Activated gamma-delta T cell (primary cell): ENCODE data around the gene ENO4.

ENCODE experiments used
- DNase-seq: peaks from one replicate; lab custom pipeline; 2025; lab: John Stamatoyannopoulos, UW

The ENO4 gene

GRCh38 chr10:116868198-116868676 is 18.9 kb downstream of the ENO4 start:
- no peak for DNase-seq

- DNase-seq: no peak
Measured at GRCh38 chr10:116868722-116869121, 19.4 kb downstream of the ENO4 start.

- DNase-seq: no peak
Measured at GRCh38 chr10:116870949-116871348, 21.6 kb downstream of the ENO4 start.

- DNase-seq: no peak
Measured at GRCh38 chr10:116873134-116873533, 23.8 kb downstream of the ENO4 start.

GRCh38 chr10:116875897-116876296 is 26.6 kb downstream of the ENO4 start:
- DNase-seq: no peak

GRCh38 chr10:116877391-116877790 is 28.1 kb downstream of the ENO4 start:
- DNase-seq: no peak

GRCh38 chr10:116878123-116878522 is 28.8 kb downstream of the ENO4 start:
- DNase-seq: no peak

DNA sequence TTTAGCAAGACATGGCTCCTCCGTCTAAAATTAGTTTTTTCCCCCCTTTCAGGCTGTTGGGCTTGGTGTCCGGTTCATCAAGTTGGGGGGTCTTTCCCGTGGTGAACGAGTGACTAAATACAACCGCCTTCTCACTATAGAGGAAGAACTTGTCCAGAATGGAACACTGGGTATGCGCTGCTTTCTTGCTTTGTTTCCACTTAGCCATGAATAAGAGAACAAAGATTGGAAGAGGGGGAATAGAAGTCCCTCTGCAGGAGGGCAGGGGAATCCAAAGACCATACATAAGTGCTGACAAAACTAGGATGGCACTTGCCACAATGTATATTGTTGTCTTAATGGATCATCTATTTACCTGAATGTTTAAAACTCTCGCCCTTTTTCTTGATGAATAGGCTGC is 30.5 kb downstream of the ENO4 start:
- DNase-seq: no peak

DNA sequence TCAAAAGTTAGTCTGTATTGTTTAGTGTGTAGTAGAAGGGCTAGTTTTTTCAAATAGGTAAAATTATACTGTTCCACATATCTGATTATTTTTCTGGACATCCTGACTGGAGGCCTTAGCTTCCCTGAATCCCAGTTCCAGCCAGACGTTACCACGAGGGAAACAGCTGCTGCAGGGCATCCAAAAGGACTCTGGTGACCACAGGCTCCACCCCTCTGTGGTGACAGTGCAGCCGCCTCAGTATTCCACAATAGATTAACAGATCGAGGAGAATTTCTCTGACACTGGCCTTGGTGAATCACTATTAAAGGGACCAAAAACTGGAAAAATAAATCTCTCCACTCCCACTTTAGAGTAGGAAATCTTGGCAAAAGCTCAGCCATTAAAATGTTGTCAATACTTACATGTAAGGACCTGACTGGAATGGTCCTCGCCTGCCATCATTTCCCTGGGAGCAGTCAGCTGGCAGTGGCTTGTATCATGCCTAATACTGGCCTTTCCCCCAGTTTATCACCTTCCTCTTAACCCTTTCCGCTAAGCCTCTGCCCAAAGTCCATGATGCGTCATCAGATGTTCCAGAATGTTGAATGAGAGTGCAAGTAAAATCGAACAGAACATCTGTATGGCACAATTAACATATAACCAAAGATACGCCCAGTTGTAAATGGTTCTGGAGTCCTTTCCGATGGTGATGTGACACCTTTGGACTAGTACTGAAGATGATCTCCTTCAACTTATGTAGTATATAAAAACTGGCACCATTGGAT is 31.6 kb downstream of the ENO4 start:
- DNase-seq: no peak

DNA sequence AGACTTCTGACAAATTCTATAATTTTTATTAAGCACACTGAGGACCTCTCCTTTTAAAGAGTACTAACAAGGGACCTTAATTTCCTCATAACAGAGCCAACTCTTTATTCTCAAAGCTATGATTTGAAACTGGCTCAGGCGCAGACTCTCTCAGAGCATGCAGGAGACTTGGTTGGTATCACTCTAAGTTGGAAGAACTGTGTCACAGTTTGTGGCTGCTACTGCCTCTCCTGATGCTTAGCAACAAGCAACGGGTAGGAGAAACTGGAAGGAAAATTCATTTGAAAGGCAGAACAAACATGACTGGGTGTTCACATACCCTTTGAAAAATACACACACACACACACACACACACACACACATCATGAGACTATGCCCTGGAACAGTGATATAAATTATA is 33.3 kb downstream of the ENO4 start:
- no peak for DNase-seq

DNA sequence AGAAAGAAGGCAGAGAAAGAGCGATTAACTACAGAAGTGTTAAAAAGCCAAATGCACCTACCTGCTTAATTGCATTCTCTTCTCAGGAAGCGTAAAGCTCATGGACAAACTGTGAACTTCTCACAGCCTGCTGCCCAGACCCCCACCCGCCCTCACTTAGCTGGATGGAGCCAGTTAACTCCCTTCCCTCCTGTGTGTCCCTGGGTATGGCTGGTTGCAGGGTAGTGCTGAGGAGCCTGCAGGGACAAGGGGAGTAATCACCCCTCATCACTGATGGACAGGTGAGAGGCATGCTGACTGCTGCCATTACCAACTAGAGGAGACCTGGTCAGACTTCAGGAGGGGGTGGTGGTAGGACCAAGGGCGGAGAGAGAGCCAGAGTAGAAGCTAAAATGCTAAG is 37.5 kb downstream of the ENO4 start:
- no peak for DNase-seq

GRCh38 chr10:116888380-116889055 is 39.2 kb downstream of the ENO4 start:
- no peak for DNase-seq

DNA sequence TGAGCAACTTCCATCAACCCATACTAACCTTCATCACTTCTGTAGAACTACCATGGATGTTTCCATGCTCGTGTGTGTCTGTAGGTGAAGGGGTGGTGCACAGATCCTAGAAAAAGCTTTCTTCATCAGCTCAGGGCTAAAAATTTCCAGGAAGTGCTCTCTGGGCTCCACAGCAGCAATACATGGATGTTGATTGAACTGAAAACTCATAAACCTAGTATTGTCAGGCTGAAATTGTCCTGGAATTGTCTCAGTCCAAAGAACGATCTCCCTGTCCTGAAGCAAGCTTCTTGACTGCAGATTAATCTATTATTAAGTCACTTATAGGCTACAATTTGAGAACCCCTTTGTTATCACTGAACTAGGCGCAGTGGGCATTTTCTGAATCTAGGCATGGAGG is 39.8 kb downstream of the ENO4 start:
- DNase-seq: no peak

DNA sequence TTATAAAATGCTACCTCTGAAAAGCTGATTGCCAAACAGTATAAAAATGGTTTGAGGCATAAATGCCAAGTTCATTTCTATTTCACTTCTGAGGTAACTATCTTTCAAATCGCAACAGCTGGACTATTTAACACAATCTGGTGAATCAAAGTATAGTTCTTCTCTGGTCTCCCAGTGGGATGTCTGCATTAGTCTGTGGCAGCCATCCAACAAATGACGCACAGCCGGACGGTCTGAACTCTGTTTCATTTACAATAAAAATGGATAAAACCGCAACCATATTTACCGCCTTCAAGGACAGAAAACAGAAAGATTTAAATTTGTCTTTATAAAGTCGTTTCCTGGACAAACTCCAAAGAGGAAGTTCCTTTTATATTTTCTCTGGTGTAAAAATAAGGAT is 41.9 kb downstream of the ENO4 start:
- DNase-seq: no peak

GRCh38 chr10:116892907-116893685 is 43.8 kb downstream of the ENO4 start:
- DNase-seq: no peak

DNA sequence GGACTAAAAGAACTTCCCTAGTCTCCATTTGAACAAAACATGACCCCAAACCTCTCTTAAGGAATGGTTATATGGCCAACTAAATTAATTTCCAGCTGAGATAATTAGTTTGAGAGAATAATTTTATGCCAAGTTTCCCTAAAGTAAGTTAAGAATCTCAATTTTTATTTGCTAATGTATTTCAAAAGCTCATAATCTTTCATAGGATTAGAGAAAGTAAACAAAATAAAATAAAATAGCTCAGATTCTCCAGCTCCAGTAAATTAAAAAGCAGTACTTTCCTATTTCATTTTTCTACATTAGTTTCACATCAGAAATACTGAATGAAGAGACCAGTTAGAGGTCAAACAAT is 44.4 kb downstream of the ENO4 start:
- no peak for DNase-seq

DNA sequence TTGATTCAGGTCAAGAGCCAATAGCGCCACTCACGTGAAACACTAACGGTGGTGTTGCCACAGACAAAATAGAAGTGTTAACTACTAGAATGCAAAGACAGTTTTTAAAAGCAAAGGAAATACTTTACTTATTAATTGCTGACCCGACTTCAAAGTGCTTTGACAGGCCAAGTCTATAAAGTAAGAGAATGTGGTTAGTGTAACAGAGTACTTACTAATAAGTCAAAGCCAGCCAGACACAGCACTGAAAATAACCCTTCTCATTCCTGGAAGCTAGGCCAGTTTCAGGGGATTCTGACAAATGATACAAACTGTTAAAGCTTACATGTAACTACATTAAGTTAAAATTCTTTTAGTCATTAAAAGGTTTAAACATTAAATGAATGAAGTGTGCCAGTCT is 50.3 kb downstream of the ENO4 start:
- no peak for DNase-seq

DNA sequence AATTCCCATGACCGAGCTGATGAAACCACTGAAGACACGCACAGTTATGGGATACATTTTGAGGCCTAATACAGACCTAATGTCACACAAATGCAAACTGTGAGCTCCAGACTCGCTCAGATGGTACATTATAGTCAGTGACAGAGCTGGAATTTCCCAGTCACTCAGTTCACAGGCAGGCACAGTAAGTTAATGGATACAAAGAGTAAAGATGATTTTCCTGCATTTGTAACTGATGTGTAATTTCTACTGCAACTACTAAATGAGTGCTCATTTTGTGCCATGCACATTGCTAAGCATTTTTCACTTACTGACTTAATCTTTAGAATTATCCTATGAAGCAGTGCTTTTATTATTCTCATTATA is 56.5 kb downstream of the ENO4 start:
- no peak for DNase-seq

- no peak for DNase-seq
Measured at GRCh38 chr10:116907245-116907987, 58.1 kb downstream of the ENO4 start.

- no peak for DNase-seq
Measured at GRCh38 chr10:116909307-116909706, 60.0 kb downstream of the ENO4 start.

DNA sequence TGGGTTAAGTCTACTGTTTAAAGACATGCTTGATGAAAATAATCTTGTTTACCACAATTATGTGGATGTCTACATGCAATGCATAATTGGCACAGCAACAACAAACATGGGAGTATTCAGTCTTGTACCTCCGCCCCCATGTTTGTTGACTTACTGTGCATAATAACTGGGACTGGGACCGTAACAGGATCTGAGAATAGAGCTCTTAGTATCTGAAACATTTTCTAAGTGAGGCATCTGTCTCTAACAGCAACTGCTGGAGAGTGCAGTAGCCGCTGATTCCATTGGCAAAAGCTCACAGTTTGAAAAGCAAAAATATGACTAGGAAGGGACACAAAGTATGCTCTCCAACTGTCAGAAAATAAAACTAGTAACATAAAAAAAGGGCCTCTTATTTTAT is 61.6 kb downstream of the ENO4 start:
- no peak for DNase-seq

- no peak for DNase-seq
Measured at GRCh38 chr10:116912162-116912561, 62.9 kb downstream of the ENO4 start.
